ENCODE data around the gene PLEKHA7.
"Not testable (repeated sequence)": the region's sequence is repeated elsewhere in the genome, so short reads cannot be mapped to it uniquely, and the experiment has no call there.

PLEKHA7 gene

DNA sequence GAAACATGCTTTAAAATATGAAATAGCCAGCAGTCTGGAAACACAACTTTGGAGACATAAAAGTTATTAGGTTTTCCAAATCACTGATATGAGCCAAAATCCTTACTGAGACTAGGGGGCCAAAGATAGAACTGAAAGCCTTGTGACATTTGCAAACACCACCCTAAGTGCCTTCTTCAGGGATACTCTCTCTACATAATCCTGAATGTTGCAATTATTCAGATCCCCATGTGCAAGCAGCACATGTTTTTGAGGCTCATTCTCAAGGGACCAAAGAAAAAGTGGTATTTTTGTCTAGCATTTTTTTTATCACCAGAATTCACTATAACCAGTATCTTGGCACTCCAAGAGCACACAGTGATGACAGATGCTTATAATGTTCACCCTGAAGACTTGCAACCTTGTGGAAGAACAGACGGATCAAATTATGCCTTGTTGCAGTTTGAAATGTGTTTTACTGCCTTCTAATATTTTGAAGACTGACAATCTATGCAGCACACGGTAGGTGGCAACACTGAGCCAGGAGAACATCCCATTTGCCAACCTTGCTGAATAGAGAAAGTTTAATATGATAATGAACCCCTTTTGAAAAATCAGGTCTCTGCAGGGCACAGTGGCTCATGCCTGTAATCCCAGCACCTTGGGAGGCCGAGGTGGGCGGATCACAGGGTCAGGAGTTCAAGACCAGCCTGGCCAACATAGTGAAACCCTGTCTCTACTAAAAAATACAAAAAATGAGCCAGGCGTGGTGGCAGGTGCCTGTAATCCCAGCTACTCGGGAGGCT, 78.5 kb downstream of the PLEKHA7 start:
- FAIRE-seq = no peak

DNA sequence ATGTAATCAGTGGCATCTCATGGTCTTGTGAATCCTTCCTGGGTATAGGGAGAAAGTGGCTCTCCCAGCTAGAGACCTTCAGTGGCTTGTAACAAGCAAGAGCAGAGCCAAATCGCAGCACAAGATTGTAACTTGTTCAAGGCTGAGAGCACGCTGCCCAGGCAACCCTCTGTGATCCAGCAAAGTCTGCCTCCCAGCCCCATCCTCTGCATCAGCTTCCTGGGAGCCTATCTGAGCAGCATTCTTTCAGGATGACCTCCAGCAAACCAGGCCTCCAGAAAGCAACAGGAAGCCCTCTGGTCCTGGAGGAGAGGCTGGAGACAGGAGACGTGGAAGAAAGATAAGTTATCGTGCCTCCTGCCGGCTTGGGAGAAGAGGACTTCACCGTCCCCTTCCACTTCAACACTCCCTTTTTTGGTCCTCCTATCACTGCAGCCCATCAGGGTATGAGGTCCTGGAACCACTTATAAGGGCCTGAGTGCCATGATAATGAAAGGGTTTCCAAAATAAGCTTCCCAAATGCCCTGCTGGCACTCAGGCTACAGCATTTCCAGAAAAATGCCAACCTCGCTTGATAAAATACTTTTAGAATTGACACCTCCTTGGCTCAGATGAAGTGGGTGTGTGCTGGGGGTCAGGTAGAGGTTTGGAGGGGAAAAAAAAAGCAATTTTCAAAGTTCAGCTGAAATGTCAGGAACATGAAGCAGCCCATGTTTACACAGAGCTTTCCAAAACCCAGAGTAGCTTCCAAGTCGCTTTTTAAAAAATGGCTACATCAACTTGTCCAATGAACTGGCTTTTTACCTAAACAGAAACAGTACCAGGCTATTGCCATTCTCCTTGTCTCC, 80.2 kb downstream of the PLEKHA7 start:
- no peak for FAIRE-seq

DNA sequence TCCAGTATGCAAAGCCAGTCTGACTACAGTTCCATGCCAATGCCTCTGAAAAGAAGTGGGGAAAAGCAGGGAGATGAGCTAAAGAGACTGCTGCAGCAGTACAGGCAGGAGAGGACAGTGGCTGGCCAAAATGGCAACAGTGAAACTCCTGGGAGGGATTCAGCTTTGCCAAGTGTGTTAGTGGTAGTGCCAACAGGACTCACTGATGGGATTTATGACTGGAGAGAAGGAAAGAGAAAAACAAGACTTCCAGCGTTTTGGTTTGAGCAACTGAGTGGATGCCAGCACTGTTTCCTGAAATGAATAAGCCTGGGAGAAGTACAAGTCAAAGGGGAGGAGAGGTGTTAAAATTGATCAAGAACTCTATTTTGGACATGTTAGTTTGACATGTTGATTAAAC, 80.9 kb downstream of the PLEKHA7 start:
- no peak for FAIRE-seq

DNA sequence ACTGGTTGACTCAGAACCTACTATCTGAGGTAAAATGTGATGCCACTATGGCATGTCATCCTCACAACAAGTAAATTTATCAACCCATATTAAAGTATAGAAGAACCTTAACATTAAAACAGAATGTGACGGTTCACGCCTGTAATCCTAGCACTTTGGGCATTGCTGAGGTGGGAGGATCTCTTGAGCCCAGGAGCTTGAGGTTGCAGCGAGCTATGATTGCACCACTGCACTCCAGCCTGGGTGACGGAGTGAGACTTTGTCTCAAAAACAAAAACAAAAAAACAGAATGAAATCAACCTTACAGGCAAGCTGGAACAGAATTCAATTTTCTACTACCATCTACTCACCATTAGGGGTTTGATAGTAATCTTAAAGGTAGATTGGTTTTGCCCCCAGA, 86.2 kb downstream of the PLEKHA7 start:
- no peak for FAIRE-seq

DNA sequence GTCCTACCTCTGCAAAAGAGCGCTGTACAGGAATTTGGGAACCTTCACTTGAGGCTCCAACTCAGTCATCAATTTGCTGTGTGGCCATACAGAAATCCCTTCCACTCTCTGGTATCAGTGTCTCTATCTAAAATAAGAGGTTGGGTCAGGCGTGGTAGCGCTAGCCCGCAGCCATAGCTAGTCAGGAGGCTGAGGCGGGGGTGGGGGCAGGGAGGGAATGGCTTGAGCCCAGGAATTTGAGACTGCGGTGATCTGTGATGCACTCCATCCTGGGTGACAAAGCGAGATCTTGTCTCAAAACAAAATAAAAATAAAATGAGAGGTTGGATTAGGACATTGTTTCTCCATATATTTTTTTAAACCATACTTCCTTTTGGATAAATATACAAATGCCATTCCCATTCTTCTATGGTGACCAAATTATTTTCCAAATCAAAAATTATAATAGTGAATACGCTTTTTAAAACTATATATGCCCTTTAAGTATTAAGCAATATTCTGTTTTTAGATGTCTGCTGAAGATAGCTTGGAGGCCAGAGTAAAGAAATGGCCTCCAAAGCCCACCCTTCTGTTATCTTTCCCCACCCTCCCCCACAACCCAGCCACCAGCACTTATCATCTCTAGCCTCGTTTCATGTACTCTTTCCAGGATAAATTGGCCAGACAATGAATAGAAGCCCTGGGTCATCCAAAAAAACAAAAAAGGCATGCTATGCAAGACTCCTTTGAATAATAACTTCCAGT, 87.2 kb downstream of the PLEKHA7 start:
- FAIRE-seq = no peak

DNA sequence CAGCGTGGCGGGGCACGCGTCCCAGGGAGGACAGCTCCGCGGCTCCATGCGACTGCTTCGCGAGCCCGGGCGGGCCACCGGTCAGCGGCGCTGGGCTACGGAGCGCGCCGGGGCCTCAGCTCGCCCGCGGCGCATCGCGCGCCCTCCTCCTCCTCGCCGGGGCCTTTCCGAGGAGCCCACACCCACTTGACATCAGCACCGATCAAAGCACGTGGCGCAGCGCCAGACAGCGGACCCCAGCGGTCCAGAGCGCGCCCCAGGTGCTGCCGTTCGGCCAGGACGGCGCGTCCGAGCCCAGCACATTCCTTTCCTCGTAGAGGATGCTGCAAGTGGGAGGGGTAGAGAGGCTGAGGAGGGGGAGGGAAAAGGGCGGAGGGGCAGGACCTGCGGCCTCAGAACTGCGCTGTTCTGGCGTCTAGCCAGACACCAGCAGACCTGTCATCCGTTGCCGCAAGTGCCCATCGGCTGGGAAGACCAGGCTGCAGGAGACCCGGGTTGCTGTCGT, 88.6 kb downstream of the PLEKHA7 start:
- FAIRE-seq = no peak

DNA sequence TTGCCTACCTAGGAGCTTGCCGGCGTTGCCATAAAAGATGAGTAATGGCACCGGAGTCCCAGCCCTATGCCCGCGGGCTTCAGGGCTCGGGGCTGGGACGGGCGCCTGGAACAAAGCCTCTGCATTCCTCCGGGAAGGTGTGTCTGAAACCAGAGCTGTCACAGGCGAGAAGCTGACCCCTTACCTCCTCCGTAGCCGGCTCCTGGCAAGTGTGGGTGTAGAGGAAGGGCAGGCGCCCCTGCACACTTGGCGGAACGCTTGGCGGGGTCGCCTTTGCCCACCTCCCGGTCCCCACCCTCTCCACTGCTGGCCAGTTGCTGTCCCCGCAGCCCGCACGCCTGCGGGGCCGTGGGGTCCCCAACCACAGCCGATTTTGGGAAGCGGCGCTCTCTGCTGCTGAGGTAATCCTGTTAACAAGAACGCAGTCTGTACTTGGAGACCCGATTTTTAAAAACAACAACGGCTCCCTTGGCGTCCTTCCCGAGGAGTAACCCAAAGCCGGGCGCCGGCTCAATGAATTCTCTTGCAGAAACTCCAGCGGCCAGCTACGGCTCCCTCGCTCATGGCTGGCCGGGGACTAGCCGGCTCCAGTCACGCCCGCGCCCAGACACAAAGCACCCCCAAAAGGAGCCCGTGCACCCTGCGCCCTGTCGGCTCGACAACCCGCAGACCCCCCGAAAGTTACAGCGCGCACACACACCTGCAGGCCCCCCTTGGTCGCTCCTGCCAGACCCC, 89.2 kb downstream of the PLEKHA7 start:
- FAIRE-seq = no peak

DNA sequence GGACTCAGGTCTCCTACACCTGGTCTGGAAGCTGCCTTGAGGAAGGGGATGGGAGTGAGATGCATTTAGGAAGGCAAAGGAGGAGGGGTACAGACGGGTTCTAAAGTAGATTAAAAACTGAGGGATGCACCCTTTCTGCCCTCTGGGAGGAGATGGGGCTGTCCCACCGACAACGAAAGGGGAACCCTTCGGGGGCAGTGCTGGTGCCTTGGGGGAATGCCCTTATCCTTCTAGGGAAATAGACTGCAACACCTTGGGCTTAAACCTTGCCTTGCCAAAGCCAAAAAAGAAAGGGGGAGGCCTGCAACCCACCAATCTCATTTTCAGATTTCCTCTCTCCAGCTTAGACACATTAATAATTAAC, 89.8 kb downstream of the PLEKHA7 start:
- no peak for FAIRE-seq

DNA sequence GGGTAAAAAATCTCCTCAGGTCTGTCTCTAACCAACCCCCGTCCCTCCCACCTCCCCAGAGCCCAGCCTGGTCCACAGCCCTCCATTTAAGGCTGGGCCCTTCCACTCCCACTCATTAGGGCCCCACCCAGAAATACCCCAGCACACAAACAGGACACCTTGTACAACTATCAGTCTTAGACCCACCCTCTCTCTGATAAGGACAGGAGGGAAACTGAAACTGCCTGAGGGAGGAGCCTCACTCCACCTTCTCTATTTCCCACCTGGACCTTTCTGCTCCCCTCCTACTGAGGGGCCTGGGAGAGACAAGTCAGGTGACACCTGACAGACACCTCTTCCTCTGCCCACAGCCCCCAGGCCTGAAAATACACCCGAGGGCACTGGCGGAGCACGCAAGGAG, 90.2 kb downstream of the PLEKHA7 start:
- FAIRE-seq = no peak

DNA sequence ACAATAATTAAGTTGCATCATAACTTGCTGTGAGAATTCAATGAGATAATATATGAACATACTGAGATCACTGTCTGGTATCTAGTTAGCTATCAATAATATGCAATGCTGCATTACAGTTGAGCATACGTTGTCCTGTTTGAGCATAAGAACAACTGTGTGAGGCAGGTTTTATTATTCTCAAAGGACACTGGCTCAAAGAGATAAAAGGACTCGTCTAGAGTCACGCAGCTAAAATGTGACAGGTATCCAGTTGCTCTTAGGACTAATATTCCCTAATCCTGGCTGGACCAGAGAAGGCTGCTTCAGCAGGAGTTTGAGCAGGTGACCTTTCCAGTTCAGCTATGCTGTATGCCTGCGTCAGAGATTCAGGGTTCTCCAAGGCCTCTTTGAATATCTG, 92.5 kb downstream of the PLEKHA7 start:
- no peak for FAIRE-seq

DNA sequence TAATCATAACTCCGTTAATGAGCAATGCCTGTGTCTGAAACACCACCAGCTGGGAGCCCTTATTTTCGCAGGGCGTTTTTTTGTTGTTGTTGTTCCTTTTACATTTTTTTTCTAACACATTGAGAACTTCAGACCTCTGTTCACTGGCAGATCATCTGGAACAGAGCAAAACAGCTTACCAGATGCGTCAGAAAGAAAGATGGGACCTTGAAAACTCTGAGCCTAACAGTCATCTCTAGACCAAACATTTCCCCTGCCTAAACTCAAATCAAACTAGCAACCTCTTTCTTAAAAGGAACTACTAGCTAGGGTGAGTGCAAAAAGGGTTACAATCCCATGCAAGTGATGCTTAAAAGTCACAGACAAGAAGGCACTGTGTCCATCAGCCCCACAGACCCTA, 93.2 kb downstream of the PLEKHA7 start:
- FAIRE-seq = no peak

DNA sequence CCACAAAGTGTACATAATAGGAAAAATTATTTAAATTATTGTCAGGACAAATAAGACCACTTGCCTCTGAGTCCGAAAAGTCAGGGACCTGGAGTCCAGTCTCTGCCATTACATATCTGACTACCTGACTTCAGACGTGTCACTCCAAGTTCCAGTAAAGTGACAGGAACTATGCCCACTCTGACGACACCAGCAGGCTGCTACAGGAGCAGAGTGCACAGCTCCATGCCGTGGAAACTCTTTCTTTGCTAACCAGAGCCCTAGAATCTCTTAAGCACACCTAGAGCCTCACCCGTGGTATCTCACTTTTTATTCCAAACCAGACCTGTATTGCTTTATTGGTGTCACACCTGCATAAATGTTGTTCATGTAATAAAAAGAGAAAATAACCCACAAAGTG, 93.7 kb downstream of the PLEKHA7 start:
- FAIRE-seq = no peak

DNA sequence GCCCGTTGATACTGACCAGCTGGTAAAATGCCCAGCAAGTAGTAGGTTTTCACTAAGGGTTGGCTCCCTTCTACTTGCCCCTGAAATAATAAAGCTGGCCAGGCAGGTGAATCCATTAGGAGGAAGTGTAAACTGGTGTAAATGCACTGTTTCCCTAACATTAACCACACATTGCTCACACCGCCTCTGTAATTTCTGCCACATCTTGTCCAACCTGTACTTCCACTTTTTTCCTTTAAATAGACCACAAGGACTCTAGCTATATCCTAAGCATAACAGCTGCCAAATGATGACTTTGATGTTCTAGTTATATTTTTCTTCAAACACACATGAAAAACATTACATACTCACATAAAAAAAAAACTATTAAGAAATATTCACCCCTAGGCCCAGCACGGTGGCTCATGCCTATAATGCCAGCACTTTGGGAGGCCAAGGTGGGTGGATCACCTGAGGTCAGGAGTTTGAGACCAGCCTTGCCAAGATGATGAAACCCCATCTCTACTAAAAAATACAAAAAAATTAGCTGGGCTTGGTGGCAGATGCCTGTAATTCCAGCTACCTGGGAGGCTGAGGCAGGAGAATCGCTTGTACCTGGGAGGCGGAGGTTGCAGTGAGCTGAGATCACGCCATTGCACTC, 95.6 kb downstream of the PLEKHA7 start:
- FAIRE-seq = not testable (repeated sequence)

DNA sequence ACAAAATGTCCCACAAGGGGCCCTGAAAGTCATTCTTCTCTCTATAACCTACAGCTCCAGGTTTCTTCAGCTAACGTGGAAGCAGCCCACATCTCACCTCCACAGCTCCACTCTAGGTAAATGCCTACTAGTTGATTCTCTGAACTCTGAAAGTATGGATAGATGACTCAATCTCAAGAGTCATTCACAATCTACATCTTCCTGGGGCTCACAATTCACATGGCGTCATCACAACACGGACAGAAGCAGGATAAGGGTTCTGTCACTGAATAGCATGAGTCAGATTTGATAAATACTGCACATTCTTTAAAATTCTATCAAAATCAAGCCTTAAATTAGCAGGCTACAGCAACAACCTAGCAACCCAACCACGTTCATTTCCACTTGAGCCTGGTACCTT, 96.3 kb downstream of the PLEKHA7 start:
- no peak for FAIRE-seq

DNA sequence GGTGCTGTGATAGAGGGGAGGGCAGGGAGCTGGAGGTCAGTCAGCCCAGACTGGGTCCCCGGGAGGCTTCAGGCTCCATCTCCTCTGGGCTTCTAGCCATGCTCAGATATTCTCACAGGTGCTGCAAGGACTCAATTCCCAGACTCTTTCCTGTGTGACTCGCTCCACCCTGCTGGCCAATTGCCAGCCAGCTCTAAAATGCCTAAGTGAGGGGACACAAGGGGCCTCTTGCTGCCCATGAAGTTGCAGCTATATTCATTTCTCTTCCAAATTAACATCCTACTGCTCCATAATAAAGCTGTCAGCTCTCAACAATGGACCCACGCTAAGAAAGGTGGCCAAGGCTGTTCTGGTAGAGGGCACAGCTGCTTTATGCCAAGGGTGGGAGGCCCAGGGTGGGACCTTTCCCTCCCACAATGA, 101.5 kb downstream of the PLEKHA7 start:
- no peak for FAIRE-seq

DNA sequence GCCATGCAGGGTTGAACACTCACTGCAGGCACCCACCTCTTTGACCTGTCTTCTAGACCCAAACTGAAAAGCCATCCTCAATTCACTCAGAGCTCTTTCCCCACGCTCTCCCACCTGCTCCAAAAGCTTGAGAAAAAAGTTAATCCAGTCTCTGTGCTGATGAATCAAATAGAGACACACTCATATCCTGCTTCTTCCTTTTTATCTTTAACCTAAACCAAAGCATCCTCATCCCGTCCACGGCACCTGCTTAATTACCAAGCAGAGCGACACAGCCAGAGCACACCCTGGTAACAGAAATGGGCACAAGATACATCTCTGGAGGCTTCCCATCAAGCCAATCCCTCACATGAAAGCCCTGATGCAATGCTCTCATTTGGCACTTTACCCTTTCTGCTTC, 102.6 kb downstream of the PLEKHA7 start:
- FAIRE-seq = no peak

DNA sequence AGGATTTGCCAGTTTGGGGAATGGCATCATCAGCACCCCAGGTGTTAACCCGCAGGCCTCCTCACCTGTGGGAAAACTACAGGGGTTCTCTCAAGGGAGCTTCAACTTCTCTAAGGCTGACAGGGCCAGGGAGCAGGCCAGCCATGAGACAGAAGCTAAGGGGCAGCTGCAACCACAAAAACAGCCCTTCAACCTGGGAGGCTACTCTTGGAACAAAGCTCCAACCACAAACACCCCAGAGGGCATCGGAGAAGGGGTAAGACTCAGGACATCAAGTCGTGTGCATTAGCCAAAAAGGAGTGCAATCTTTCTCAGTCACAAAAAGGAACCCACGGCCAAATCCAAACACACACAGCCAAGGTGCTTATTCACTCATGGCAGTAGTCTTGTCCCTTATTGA, 103.0 kb downstream of the PLEKHA7 start:
- no peak for FAIRE-seq

DNA sequence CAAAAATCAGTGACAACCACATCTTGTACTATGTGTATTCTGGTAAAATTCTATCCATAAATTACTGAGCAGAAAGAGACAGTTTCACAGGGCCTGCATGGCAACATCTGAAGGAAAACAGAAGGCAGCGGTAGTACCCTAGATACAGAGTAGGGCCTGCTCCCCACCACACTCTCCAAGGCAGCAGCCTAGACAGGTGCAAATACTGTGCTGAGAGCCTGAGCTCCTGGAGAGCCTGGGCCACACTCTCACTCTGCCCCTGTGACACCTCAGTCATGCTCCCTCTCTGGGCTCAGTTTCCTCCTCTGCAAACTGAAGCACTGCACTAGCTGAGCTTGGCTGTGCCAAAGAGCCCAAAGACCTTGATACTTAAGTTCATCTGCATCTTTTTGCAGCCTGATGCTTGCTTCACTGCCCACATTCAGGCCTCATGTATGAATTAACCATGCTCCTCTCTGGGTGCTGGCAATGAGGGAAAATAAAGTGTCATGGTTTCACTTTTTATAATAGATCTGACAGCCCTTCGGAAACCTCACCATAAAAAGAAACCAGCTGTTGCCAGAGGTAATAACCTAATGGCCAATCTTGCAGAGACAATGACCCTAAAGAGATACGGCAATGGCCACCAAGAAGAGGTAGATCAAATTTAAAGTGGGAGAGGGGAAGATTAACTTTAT, 104.7 kb downstream of the PLEKHA7 start:
- no peak for FAIRE-seq

DNA sequence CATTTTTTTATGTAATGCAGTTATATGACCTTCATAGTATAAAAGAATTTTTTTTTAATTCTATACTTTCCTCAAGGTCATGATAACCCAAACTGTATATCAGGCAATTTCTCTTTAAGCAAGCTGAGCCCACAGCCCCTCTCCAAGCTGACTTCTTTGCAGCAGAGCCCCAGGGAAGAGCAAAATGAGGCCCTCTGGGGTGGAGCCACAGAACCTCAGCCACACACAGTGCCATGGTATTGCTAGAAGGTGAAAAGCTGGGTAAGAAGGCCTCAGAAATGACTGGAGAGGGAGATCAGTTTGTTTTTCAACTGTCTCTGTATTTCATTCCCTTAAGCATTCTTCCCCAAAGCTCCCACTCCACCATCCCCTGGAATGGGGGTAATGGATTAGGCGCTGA, 108.8 kb downstream of the PLEKHA7 start:
- no peak for FAIRE-seq

DNA sequence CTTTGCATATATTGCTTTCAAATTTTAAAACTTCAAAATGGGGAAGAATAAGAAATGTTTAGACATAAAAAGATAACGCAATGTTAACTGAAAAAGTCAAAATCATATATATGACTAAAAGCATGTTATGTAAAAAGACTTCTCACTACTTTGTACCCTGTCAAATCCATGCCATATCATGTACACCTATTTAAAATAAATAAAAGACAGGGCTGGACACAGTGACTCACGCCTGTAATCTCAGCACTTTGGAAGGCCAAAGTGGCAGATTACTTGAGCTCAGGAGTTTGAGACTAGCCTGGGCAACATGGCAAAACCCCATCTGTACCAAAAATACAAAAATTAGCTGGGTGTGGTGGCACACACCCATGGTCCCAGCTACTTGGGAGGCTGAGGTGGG, 109.5 kb downstream of the PLEKHA7 start:
- not testable (repeated sequence) for FAIRE-seq

DNA sequence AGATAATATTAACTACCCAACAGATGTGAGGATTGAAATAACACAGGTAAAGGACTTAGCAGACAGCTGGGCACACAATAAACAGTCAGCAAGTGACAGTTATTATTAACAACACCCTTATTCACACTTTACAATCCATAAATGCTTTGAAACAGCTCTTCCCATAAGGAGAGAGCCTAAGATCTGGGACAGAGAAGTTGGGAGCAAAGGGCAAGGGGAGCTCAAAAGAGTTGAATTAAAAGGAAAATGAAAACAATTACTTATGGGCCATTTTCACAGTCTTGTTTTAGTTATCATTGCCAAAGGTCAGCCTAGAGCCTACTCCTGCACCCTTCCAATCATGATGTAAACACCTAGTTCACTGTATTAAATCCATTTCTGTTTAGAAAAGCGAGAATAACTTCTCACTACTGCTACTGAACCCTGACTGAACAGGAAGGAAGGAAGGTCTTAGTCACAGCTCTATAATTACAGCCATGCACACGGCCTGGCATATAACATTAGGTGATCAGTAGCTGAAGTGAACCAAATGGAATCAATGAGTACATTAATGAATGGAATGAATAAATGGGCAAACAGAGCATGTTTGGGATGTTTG, 111.3 kb downstream of the PLEKHA7 start:
- FAIRE-seq = no peak
